HG03025 (cell line): Measurements from ENCODE around the gene SPDYE18.
"Not testable (repeated sequence)": the region's sequence is repeated elsewhere in the genome, so short reads cannot be mapped to it uniquely, and the experiment has no call there.

Experiments used
- ATAC-seq: cut with Tn5 transposase; IDR thresholded peaks from one replicate; pipeline ENCODE4 v1.9.1; 2021; ENCODE audit warnings: mild to moderate bottlenecking, moderate library complexity; ENCODE audit not compliant: unreplicated experiment, low FRiP score

The SPDYE18 gene

DNA sequence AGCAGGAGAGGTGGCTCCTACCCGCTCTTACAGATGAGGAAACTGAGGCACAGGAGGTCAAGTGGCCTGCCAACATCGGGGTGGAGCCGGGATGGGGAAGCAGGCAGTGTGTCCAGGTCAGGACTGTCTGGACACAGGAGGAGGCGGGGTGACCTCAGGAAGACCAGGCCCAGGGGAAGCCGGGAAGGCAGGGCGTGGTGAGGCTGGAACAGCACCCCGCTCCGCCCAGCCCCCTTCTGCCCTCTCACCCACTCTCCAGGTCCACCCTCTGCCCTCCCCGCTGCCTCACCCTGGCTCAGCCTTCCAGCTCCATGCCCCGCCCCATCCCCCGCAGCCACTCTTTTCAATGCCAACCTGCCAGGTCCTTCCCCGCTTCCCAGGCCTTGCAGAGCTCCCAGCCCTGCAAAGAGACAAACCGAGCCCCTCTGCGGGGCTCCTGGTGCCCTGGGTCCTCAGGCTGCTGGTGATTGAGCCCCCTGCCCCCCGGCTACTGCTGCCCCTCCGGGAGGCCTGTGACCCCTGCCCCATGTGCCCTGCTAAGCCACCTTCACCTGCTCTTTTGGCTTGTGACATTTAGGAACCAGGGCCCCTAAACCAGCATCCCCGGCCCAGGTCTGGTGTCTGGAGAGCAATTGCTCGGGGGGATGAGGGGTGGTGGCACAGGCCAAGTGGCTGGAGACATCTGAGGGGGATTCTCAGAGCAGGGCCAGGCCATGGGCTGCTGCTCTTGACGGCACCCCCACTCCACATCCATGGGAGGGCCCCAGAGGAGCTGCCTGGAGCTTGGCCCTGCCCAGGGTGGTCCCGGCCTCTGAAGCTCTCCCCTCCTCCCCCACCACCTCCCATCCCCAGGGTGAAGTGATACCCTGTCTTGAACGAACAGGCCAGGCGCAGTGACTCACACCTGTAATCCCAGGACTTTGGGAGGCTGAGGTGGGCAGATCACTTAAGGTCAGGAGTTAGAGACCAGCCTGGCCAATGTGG is 55.9 kb downstream of the SPDYE18 start:
- ATAC-seq, result not testable (repeated sequence)

DNA sequence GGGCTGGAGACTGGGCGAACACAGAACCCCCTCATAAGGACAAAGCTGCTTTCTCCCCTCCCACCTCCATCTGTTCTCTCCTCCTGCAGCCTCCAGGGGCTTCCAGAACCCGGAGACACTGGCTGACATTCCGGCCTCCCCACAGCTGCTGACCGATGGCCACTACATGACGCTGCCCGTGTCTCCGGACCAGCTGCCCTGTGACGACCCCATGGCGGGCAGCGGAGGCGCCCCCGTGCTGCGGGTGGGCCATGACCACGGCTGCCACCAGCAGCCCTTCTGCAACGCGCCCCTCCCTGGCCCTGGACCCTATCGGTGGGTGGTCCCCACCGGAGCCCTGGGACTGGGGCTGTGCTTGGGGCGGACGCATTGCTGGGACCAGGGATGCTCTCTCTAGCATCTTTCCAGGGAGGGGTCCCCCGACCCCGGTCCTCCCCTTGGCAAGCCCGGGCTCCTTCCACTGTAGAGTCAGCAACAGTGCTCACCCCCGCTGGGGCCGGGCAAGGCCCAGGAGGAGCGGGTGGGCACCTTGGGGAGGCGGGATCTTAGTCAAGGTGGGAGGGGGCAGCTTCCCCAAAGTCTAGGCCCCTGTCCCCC is 56.8 kb downstream of the SPDYE18 start:
- ATAC-seq, result not testable (repeated sequence)

DNA sequence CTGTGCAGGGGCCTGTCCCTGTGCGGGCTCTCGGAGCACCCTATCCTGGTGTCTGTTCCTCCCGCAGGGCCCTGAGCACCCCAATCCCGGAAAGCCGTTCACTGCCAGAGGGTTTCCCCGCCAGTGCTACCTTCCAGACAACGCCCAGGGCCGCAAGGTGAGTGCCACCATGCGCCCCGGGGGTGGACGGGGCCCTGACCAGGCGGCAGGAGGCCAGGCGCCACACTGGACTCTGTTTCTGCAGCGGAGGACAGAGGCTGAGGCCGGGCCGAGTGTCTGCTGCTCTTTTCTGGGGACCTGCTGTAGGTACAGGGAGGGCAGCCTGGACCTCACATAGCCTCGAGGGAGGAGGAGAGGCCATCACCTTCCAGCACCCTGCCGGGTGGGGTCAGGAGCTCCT is 58.2 kb downstream of the SPDYE18 start:
- not testable (repeated sequence) for ATAC-seq

DNA sequence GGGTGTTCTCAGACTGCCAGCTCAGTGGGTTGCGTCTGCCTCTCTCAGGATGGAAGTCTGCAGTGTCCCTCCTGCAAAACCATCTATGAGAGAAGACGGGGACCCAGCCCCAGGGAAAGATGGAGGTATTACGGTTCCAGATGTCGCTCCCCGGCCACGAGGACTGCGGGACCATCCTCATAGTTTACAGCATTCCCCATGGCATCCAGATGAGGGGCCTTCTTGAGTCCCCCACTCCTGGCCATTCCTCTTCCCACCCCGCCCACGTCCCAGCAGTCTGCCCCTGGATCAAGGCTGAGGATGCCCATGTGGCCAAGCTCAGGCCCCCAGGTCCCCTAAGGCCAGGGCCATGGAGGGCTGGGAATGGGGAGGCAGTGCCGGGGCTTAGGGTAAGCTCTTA is 59.1 kb downstream of the SPDYE18 start:
- not testable (repeated sequence) for ATAC-seq

DNA sequence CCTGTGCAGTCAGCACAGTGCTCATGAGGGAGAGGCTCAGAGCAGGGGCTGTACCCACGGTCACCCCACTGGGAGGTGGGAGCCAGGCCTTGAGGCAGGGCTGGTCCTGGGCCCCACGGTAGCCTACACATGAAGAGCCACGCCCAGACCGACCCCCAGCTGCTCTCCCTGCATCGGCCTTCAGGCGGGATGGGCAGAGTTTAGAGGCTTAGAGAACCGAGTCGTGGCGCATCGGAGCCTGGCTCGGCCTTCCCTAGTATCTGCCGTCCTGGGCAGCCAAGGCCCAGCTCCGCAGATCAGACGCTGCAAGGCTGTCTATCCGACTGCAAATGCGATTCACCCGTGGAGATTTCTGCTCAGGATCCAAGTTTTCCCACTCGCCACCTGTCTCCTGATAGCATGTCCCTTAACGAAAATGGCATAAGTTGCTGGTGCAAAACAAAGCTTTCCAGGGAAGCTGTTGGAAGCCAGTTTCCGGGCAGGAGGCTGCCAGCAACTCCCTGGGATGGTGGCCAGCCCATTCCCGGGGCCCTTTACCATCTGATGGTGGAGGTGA is 59.6 kb downstream of the SPDYE18 start:
- ATAC-seq, result not testable (repeated sequence)

DNA sequence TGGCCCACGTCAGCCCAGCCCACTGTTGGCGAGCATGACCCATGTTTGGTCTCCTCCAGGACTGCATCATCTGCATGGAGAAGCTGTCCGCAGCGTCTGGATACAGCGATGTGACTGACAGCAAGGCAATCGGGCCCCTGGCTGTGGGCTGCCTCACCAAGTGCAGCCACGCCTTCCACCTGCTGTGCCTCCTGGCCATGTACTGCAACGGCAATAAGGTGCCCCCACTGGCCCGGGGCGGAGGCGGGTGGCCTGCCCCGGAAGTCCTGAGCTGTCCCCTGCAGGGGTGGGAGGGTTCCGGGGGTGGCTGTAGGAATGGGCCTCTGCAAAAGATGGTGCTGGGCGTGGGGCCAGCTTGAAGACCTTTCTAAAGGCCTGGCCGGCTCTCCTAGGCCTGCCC is 60.3 kb downstream of the SPDYE18 start:
- ATAC-seq, result not testable (repeated sequence)
